HG03378 (cell line): ENCODE results near the gene MRPS10.
"Not testable (repeated sequence)": the region's sequence is repeated elsewhere in the genome, so short reads cannot be mapped to it uniquely, and the experiment has no call there.

Experiments
- ATAC-seq: cut with Tn5 transposase; IDR thresholded peaks from one replicate; pipeline ENCODE4 v1.9.1; 2021; ENCODE audit warnings: mild to moderate bottlenecking, moderate library complexity; ENCODE audit not compliant: unreplicated experiment

MRPS10 gene

GRCh38 chr6:42211726-42212125, 5.9 kb downstream of the MRPS10 start:
- no peak for ATAC-seq

GRCh38 chr6:42210551-42210950, 7.1 kb downstream of the MRPS10 start:
- ATAC-seq, result no peak

GRCh38 chr6:42207559-42207958, 10.1 kb downstream of the MRPS10 start:
- ATAC-seq, result not testable (repeated sequence)

GRCh38 chr6:42204768-42205282, 12.8 kb downstream of the MRPS10 start:
- no peak for ATAC-seq

GRCh38 chr6:42203183-42203582, 14.5 kb downstream of the MRPS10 start:
- ATAC-seq, result no peak

GRCh38 chr6:42202131-42202915, 15.3 kb downstream of the MRPS10 start:
- not testable (repeated sequence) for ATAC-seq

GRCh38 chr6:42201382-42201781, 16.3 kb downstream of the MRPS10 start:
- no peak for ATAC-seq

- ATAC-seq, result no peak
Measured at GRCh38 chr6:42200035-42200434, 17.6 kb downstream of the MRPS10 start.

GRCh38 chr6:42199106-42199981, 18.3 kb downstream of the MRPS10 start:
- no peak for ATAC-seq

- ATAC-seq, result no peak
Measured at GRCh38 chr6:42197555-42198362, 19.9 kb downstream of the MRPS10 start.

- ATAC-seq, result no peak
Measured at GRCh38 chr6:42195415-42195814, 22.2 kb downstream of the MRPS10 start.

GRCh38 chr6:42194056-42194455, 23.6 kb downstream of the MRPS10 start:
- no peak for ATAC-seq

GRCh38 chr6:42193491-42193894, 24.2 kb downstream of the MRPS10 start:
- ATAC-seq, result no peak

GRCh38 chr6:42192385-42192784, 25.3 kb downstream of the MRPS10 start:
- not testable (repeated sequence) for ATAC-seq

- no peak for ATAC-seq
Measured at GRCh38 chr6:42190554-42191183, 27.0 kb downstream of the MRPS10 start.

GRCh38 chr6:42188406-42188805, 29.3 kb downstream of the MRPS10 start:
- ATAC-seq, result no peak

GRCh38 chr6:42185597-42185996, 32.1 kb downstream of the MRPS10 start:
- no peak for ATAC-seq

GRCh38 chr6:42184475-42184874, 33.2 kb downstream of the MRPS10 start:
- ATAC-seq, result no peak

- ATAC-seq, result no peak
Measured at GRCh38 chr6:42182101-42182500, 35.6 kb downstream of the MRPS10 start.

GRCh38 chr6:42179945-42180313, 37.7 kb downstream of the MRPS10 start:
- ATAC-seq, result no peak
